Posterior vena cava (tissue), 2 donors: ENCODE results near the gene NPDC1. TPM values are rescaled to one million over a fixed set of nuclear protein-coding genes. Genes with fewer than 3 reads are reported as not detected.

ENCODE experiments used
- DNase-seq: peaks from one replicate; pipeline ENCODE4 v3.0.0-alpha.2; 2020; ENCODE audit warnings: low spot score
- intact Hi-C, 2 donors: fragments of 100-400 bp; cut with DNase I; formaldehyde crosslinking; loops; one replicate each; pipeline versions ENCODE4 v1.14.1 to v1.14.2; 2022 to 2023
- total RNA-seq, 2 donors: library from RNA; stranded (reverse); fragmentation: NEBNext Ultra II Directional; extraction: Animal tissue kit (Norgen Biotek cat#: 25700); gene quantifications; one replicate each; pipeline ENCODE4 v1.2.1, GENCODE V29; 2021
- donor health status: DM: yes; HTN: yes; CAD: no.
- donor health status: DM: yes; HTN: yes; CAD: no.

NPDC1 gene
- total RNA-seq, 2 donors from 2014 or later = 129 to 133 TPM

GRCh38 chr9:136991993-136992818 is 53.8 kb downstream of the NPDC1 start, which contains the start of gene PAXX:
Gene PAXX, plus strand, starts transcription at chr9:136992422. Its CDS starts 22 bp downstream, at chr9:136992444.
- peak; percentile 98 for DNase-seq
- intact Hi-C loops = no loop called here

GRCh38 chr9:136990242-136990911 is 55.6 kb downstream of the NPDC1 start:
- no peak for DNase-seq
- intact Hi-C loops = no loop called here

Other genes with a start within 250 kb of the NPDC1 start
- under 1 TPM; 0.29 to 0.42 TPM for gene CCDC183, start 249.8 kb downstream of the NPDC1 start, total RNA-seq
- gene RABL6, start 238.2 kb downstream of the NPDC1 start, total RNA-seq = 10 to 100 TPM; 47.9 to 49.8 TPM
- gene AJM1, start 203.7 kb downstream of the NPDC1 start, total RNA-seq = 1 to 10 TPM; 4.7 to 5.9 TPM
- gene PHPT1, start 196.8 kb downstream of the NPDC1 start, total RNA-seq = 10 to 100 TPM; 71.7 to 87.9 TPM
- gene MAMDC4, start 193.8 kb downstream of the NPDC1 start, total RNA-seq = 1 to 10 TPM; 1.5 to 2.4 TPM
- 100 to 1,000 TPM; 178 to 191 TPM for gene EDF1, start 179.9 kb downstream of the NPDC1 start, total RNA-seq
- 10 to 100 TPM in 1 of 2 donors, 1 to 10 TPM in 1; 8.7 to 10.9 TPM for gene TRAF2, start 159.7 kb downstream of the NPDC1 start, total RNA-seq
- 100 to 1,000 TPM in 1 of 2 donors, 10 to 100 TPM in 1; 95.0 to 100 TPM for gene FBXW5, start 101.4 kb downstream of the NPDC1 start, total RNA-seq
- gene C8G, start 100.9 kb downstream of the NPDC1 start, total RNA-seq = 1 to 10 TPM; 1.4 TPM
- under 1 TPM; 0.62 to 0.88 TPM for gene LCN12, start 93.9 kb downstream of the NPDC1 start, total RNA-seq
- gene PTGDS, start 68.7 kb downstream of the NPDC1 start, total RNA-seq = 100 to 1,000 TPM; 475 to 547 TPM
- 1 to 10 TPM; 2.0 to 2.4 TPM for gene LCNL1, start 63.2 kb downstream of the NPDC1 start, total RNA-seq
- gene PAXX, start 53.8 kb downstream of the NPDC1 start, total RNA-seq = 10 to 100 TPM; 23.1 to 25.4 TPM
- 1 to 10 TPM; 1.9 to 3.8 TPM for gene CLIC3, start 49.6 kb downstream of the NPDC1 start, total RNA-seq
- gene ABCA2, start 17.9 kb downstream of the NPDC1 start, total RNA-seq = 10 to 100 TPM; 30.8 to 32.8 TPM
- under 1 TPM; 0.24 to 0.32 TPM for gene FUT7, start 14.1 kb downstream of the NPDC1 start, total RNA-seq
- gene ENTPD2, start 7.9 kb upstream of the NPDC1 start, total RNA-seq = 1 to 10 TPM in 1 of 2 donors, under 1 TPM in 1; 0.48 to 1.2 TPM
- gene SAPCD2, start 24.4 kb upstream of the NPDC1 start, total RNA-seq = under 1 TPM; 0.33 to 0.42 TPM
- 10 to 100 TPM; 15.2 to 20.5 TPM for gene UAP1L1, start 31.3 kb upstream of the NPDC1 start, total RNA-seq
- 10 to 100 TPM; 32.0 to 44.3 TPM for gene MAN1B1, start 40.8 kb upstream of the NPDC1 start, total RNA-seq
- 100 to 1,000 TPM; 108 to 128 TPM for gene DPP7, start 68.6 kb upstream of the NPDC1 start, total RNA-seq
- not detected for gene GRIN1, start 93.0 kb upstream of the NPDC1 start, total RNA-seq
- gene LRRC26, start 123.9 kb upstream of the NPDC1 start, total RNA-seq = not detected
- not detected for gene TMEM210, start 125.9 kb upstream of the NPDC1 start, total RNA-seq
- gene ANAPC2, start 142.4 kb upstream of the NPDC1 start, total RNA-seq = 10 to 100 TPM; 39.1 to 42.3 TPM
- gene SSNA1, start 142.5 kb upstream of the NPDC1 start, total RNA-seq = 10 to 100 TPM; 40.4 to 44.6 TPM
- 1 to 10 TPM; 4.2 to 8.8 TPM for gene TPRN, start 154.6 kb upstream of the NPDC1 start, total RNA-seq
- gene TMEM203, start 159.5 kb upstream of the NPDC1 start, total RNA-seq = 10 to 100 TPM; 24.8 to 25.2 TPM
- 1 to 10 TPM; 6.7 to 8.1 TPM for gene NDOR1, start 159.5 kb upstream of the NPDC1 start, total RNA-seq
- gene RNF208, start 176.1 kb upstream of the NPDC1 start, total RNA-seq = 1 to 10 TPM; 2.3 to 2.7 TPM
- under 1 TPM in 1 of 2 donors, not detected in 1; 0.32 TPM for gene CYSRT1, start 179.0 kb upstream of the NPDC1 start, total RNA-seq
- gene RNF224, start 181.3 kb upstream of the NPDC1 start, total RNA-seq = not detected
- gene SLC34A3, start 184.7 kb upstream of the NPDC1 start, total RNA-seq = not detected
- 100 to 1,000 TPM; 178 to 185 TPM for gene TUBB4B, start 195.1 kb upstream of the NPDC1 start, total RNA-seq
- not detected for gene STPG3, start 205.1 kb upstream of the NPDC1 start, total RNA-seq
- gene NELFB, start 209.2 kb upstream of the NPDC1 start, total RNA-seq = 10 to 100 TPM; 33.3 to 36.7 TPM
- gene TOR4A, start 231.5 kb upstream of the NPDC1 start, total RNA-seq = 1 to 10 TPM; 5.3 to 7.0 TPM